OCI-LY3 (cell line): Measurements from ENCODE around the gene S100A10.

ENCODE experiments used
- CTCF ChIP-seq: fragments of 200-600, 300-600 bp; sonication (generic); IDR thresholded peaks from 2 replicates; pipeline ENCODE4 v1.5.1; 2014; ENCODE audit warnings: antibody characterized with exemption, low read length, low read depth
- EZH2phosphoT487 ChIP-seq: fragments of 200-600 bp; shearing (Covaris generic); IDR thresholded peaks from 2 replicates; pipeline ENCODE4 v1.6.1; 2018; ENCODE audit warnings: antibody characterized with exemption, mixed run types, low read depth

- TF ChIP-seq EZH2phosphoT487 (no peak), CTCF (no peak)
Measured at GRCh38 chr1:151997284-151997570, 3.6 kb upstream of the S100A10 start.
